Natural killer cell (primary cell): ENCODE measurements around the gene MTARC1. TPM values are rescaled to one million over a fixed set of nuclear protein-coding genes. Genes with fewer than 3 reads are reported as not detected.

ENCODE experiments used
- ATAC-seq, 3 donors: fragments of 150-1000 bp in 2 of 3; fragments of 200-7000 bp in 1 of 3; cut with Tn5 transposase; 1 replicate in 1 of 3; 2 replicates in 2 of 3; pipeline ENCODE4 v1.10.0; 2021; ENCODE audit warnings: mild to moderate bottlenecking in 2 of 3, moderate library complexity in 2 of 3
- DNase-seq, 2 donors: peaks; one replicate each; pipeline versions ENCODE4 v3.0.0 to v3.0.0-alpha.2; 2013 to 2021; ENCODE audit warnings: mixed read lengths in 1 of 2
- H3K27ac ChIP-seq: one replicate; pipeline ENCODE4 v1.5.1; 2013; ENCODE audit warnings: mild to moderate bottlenecking, low read length
- H3K27me3 ChIP-seq: one replicate; pipeline ENCODE4 v1.6.1; 2013; ENCODE audit warnings: low read length; ENCODE audit not compliant: control insufficient read depth, insufficient read depth
- H3K36me3 ChIP-seq: one replicate; pipeline ENCODE4 v1.6.1; 2013; ENCODE audit warnings: low read length; ENCODE audit not compliant: control insufficient read depth, insufficient read depth
- H3K4me1 ChIP-seq: one replicate; pipeline ENCODE4 v1.6.1; 2013; ENCODE audit warnings: low read length; ENCODE audit not compliant: control insufficient read depth, insufficient read depth
- H3K4me3 ChIP-seq: one replicate; pipeline ENCODE4 v1.5.1; 2013; ENCODE audit warnings: low read length
- H3K9me3 ChIP-seq: one replicate; pipeline ENCODE4 v1.6.1; 2013; ENCODE audit warnings: low read length; ENCODE audit not compliant: control insufficient read depth, insufficient read depth
- H3K27ac Mint-ChIP-seq, 2 donors: one replicate each; pipeline ENCODE4 v1.8.0; 2022; ENCODE audit warnings: mild to moderate bottlenecking in 2 of 2, mixed read lengths in 2 of 2, moderate library complexity in 1 of 2
- H3K27me3 Mint-ChIP-seq, 2 donors: one replicate each; pipeline ENCODE4 v1.8.0; 2022; ENCODE audit warnings: low read depth in 2 of 2, mixed read lengths in 2 of 2
- H3K36me3 Mint-ChIP-seq: one replicate; pipeline ENCODE4 v1.8.0; 2022; ENCODE audit warnings: mixed read lengths
- H3K4me1 Mint-ChIP-seq, 2 donors: one replicate each; pipeline ENCODE4 v1.8.0; 2022; ENCODE audit warnings: mixed read lengths in 2 of 2
- H3K4me3 Mint-ChIP-seq: one replicate; pipeline ENCODE4 v1.8.0; 2022; ENCODE audit warnings: mild to moderate bottlenecking, moderate library complexity, mixed read lengths
- H3K9me3 Mint-ChIP-seq, 2 donors: one replicate each; pipeline ENCODE4 v1.8.0; 2022; ENCODE audit warnings: mixed read lengths in 2 of 2
- CTCF ChIP-seq: fragments of 200-600 bp; IDR thresholded peaks from one replicate; pipeline ENCODE4 v1.8.0; 2022; ENCODE audit warnings: antibody characterized with exemption
- WGBS: methylation state at CpG from one replicate; pipeline ENCODE4 v1.1.7; 2013; ENCODE audit warnings: missing lambda C conversion rate; ENCODE audit not compliant: insufficient coverage; 5-methylcytosine and 5-hydroxymethylcytosine counted together
- intact Hi-C: fragments of 100-400 bp; cut with micrococcal nuclease; formaldehyde crosslinking; loops from one replicate; pipeline ENCODE4 v1.14.2; 2022
- total RNA-seq, 4 donors: library from RNA; stranded (reverse); fragments of 120-200 nt in 1 of 4; gene quantifications; one replicate each; pipeline versions ENCODE4 v1.2.3 to v1.2.4, GENCODE V29; 2013 to 2022

Gene MTARC1
- total RNA-seq, 3 donors from 2014 or later (not counting 1 experiment from before 2014, with no cell fraction given), result 0.52 to 2.5 TPM; not detected in 1

- Histone ChIP-seq H3K4me1 (no peaks in the 10 kb centered on the region), H3K9me3 (no peaks in the 10 kb centered on the region), H3K4me3 (no peak overlapping the region), H3K27me3 (peaks cover 3% of the 10 kb centered on the region), H3K27ac (no peak overlapping the region), H3K36me3 (no peaks in the 10 kb centered on the region)
- H3K36me3 Mint-ChIP-seq, result no peaks in the 10 kb centered on the region
- peaks cover 0 to 3% of the 10 kb centered on the region in 2 donors for H3K4me1 Mint-ChIP-seq
- no peaks in the 10 kb centered on the region for H3K9me3 Mint-ChIP-seq
- ATAC-seq (no peak), DNase-seq (no peak)
- TF ChIP-seq CTCF, result no peak
- no peak overlapping the region for H3K4me3 Mint-ChIP-seq
- H3K27me3 Mint-ChIP-seq, result peaks cover 40 to 65% of the 10 kb centered on the region in 2 donors
- intact Hi-C loops, result no loop called here
- H3K27ac Mint-ChIP-seq, result no peak overlapping the region
- 88% methylated on average over 3 of the region's 3 CpGs for WGBS
Measured at GRCh38 chr1:220742520-220742919, 44.2 kb upstream of the MTARC1 start.

GRCh38 chr1:220746851-220747250, 39.9 kb upstream of the MTARC1 start:
- no peak for TF ChIP-seq CTCF
- H3K9me3 ChIP-seq, result no peaks in the 10 kb centered on the region
- H3K4me1 ChIP-seq, result peaks cover 10% of the 10 kb centered on the region
- H3K27ac ChIP-seq, result no peak overlapping the region
- no peaks in the 10 kb centered on the region for H3K36me3 ChIP-seq
- H3K4me3 ChIP-seq, result no peak overlapping the region
- H3K4me1 Mint-ChIP-seq, result peaks cover 6 to 9% of the 10 kb centered on the region in 2 donors
- H3K36me3 Mint-ChIP-seq, result no peaks in the 10 kb centered on the region
- H3K9me3 Mint-ChIP-seq, result no peaks in the 10 kb centered on the region
- DNase-seq, result no peak
- H3K27me3 Mint-ChIP-seq, result peaks cover 46 to 54% of the 10 kb centered on the region in 2 donors
- H3K27ac Mint-ChIP-seq, result no peak overlapping the region
- H3K27me3 ChIP-seq, result peaks cover 29% of the 10 kb centered on the region
- no peak for ATAC-seq
- intact Hi-C loops, result no loop called here
- WGBS, result 87% methylated on average over 3 of the region's 3 CpGs
- H3K4me3 Mint-ChIP-seq, result peak overlapping the region; percentile 79

- H3K27me3 Mint-ChIP-seq, result peaks cover 50 to 60% of the 10 kb centered on the region in 2 donors
- Histone ChIP-seq H3K4me3 (peak overlapping the region; percentile 19), H3K27me3 (peaks cover 29% of the 10 kb centered on the region), H3K27ac (no peak overlapping the region), H3K36me3 (no peaks in the 10 kb centered on the region), H3K4me1 (peaks cover 10% of the 10 kb centered on the region), H3K9me3 (no peaks in the 10 kb centered on the region)
- peaks cover 6 to 9% of the 10 kb centered on the region in 2 donors for H3K4me1 Mint-ChIP-seq
- intact Hi-C loops, result no loop called here
- H3K9me3 Mint-ChIP-seq, result no peaks in the 10 kb centered on the region
- peak in 1 of 3 donors; percentile 16 for ATAC-seq
- H3K36me3 Mint-ChIP-seq, result no peaks in the 10 kb centered on the region
- no peak for DNase-seq
- H3K27ac Mint-ChIP-seq, result no peak overlapping the region
- peak overlapping the region; percentile 79 for H3K4me3 Mint-ChIP-seq
- 41% methylated on average over 18 of the region's 18 CpGs for WGBS
- no peak for TF ChIP-seq CTCF
Measured at GRCh38 chr1:220747437-220748088, 39.1 kb upstream of the MTARC1 start.
